GM18507 (cell line): ENCODE results near the gene CNOT9.

ENCODE experiments used
- DNase-seq: peaks from one replicate; pipeline ENCODE4 v3.0.0; 2011; ENCODE audit warnings: low read depth; ENCODE audit not compliant: insufficient read length; ENCODE audit errors: extremely low spot score
- FAIRE-seq: peaks from 2 replicates; lab custom pipeline; 2011; peaks lifted over from hg19 to GRCh38; lab: Jason Lieb, UNC

Gene CNOT9

DNA sequence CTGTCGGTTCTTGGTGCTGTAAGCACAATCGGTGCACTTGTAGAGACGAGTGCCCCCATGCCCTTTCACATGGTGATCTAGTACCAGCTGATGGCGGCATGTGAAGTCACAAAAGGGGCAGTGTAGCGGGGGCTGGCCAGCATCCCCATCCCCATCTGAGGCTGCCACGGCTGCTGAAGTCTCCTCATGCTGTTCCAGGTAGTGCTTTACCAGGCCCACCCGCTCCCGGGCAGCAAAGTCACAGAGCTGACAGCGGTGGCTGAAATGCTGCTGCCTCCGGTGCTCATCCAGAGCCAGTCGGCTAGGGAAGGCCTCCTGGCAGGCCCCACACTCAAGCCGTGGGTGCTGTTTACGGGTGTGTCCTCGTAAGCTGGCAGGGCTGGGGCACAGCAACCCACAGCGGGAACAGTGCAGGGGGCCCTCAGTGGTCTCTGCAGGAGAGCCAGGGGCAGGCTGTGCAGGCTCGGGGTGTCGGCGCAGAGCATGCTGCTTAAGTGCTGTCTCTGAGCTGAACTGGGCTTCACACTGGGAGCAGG, 73.5 kb downstream of the CNOT9 start:
- DNase-seq (no peak), FAIRE-seq (no peak)

- no peak for FAIRE-seq
- no peak for DNase-seq
These were observed 74.1 kb downstream of the CNOT9 start for GRCh38 chr2:218642786-218643185.

DNA sequence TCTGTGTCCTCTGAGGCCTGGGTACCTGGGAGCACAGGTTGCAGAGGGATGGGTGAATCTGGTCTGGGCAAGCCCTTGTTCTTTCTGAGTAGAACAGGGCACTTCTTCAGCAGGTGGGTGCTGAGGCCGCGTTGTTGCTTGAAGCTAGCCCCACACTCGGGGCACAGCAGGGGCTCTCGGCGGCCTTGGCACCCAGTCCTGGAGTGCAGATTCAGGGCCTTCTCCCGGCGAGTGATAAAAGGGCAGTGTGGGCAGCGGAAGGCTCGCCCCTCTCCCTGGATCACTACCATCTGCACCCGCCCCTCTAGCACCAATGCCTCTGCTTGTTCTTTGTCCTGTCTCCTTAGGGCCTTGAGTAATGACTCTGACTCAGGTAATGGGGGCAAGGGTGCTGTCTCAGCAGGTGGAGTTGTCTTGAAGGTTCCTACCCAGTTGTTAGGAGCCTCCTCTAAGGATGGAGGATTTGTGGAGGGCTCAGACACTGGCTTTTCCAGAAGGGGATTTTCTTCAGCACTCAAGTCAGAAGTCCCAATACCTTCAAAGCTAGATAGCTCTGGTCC, 75.2 kb downstream of the CNOT9 start:
- DNase-seq, result no peak
- no peak for FAIRE-seq

DNA sequence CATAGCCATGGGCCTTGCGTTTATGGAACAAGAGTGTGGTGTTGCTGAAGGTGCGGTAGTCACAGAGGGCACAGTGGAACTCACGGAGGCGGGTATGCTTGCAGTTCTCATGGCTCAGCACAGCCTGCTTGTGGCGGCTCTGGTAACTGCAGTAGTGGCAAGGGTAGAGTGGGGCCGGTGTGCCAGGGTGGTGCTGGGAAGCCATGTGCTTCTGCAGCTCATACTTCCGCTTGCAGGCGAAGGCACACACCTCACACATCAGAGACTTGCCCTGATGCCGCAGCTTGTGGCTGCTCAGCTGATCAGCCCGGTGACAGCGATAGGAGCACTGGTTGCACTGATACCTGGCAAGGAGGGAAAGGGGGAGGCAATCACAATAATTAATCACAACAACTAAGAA, 76.1 kb downstream of the CNOT9 start:
- DNase-seq (no peak), FAIRE-seq (no peak)

DNA sequence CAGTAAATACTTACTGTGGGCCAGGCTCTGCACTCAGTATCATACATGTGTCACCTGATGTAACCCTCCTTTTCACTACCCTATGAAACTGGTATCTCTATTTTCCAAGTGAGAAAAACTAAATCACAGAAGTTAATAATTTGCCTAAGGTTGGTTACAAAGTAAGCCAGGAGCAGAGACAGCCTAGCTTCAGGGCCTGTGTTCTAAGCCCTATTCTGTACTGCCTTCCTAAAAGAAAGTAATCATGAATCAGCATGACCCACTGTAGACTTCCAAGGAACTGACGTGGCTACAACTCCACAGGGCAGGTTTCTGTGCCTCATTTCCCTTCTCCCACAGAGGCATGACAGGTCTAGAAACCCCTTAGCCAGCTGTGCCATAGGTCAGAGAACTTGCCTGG, 76.5 kb downstream of the CNOT9 start:
- FAIRE-seq (peak; percentile 75), DNase-seq (no peak)
